GM23248 (cell line): ENCODE measurements around the gene NRN1L. TPM values are rescaled to one million over a fixed set of nuclear protein-coding genes. Genes with fewer than 3 reads are reported as not detected.
A peak's percentile ranks its signal among the peaks of the same experiment; 100 is the strongest.

Source experiments
- DNase-seq: peaks from one replicate; pipeline ENCODE4 v3.0.0-alpha.2; 2015
- H2AFZ ChIP-seq: fragments of 200-600 bp; sonication (generic); 2 replicates; pipeline ENCODE4 v1.6.1; 2016; ENCODE audit warnings: antibody characterized with exemption
- H3F3A ChIP-seq: fragments of 200-600 bp; sonication (generic); 2 replicates; pipeline ENCODE4 v1.6.1; 2016; ENCODE audit warnings: mild to moderate bottlenecking, antibody characterized with exemption, mixed run types; ENCODE audit not compliant: insufficient read depth
- H3K27ac ChIP-seq: fragments of 200-600 bp; sonication (generic); 2 replicates; pipeline ENCODE4 v1.5.1; 2016; ENCODE audit warnings: mild to moderate bottlenecking
- H3K27me3 ChIP-seq: fragments of 200-600 bp; sonication (generic); replicated peaks from 2 replicates; pipeline ENCODE4 v1.6.1; 2016; ENCODE audit warnings: mild to moderate bottlenecking; ENCODE audit not compliant: insufficient read depth
- H3K36me3 ChIP-seq: fragments of 200-600 bp; sonication (generic); 2 replicates; pipeline ENCODE4 v1.6.1; 2016; ENCODE audit warnings: low read depth, mild to moderate bottlenecking
- H3K4me1 ChIP-seq: fragments of 200-600 bp; sonication (generic); 2 replicates; pipeline ENCODE4 v1.6.1; 2016; ENCODE audit warnings: mild to moderate bottlenecking; ENCODE audit not compliant: insufficient read depth
- H3K4me2 ChIP-seq: fragments of 200-600 bp; sonication (generic); one replicate; pipeline ENCODE4 v1.6.1; 2016; ENCODE audit warnings: mild to moderate bottlenecking; ENCODE audit not compliant: unreplicated experiment
- H3K4me3 ChIP-seq: fragments of 200-600 bp; sonication (generic); 2 replicates; pipeline ENCODE4 v1.5.1; 2016; ENCODE audit warnings: mild to moderate bottlenecking
- H3K79me2 ChIP-seq: fragments of 200-600 bp; sonication (generic); 2 replicates; pipeline ENCODE4 v1.6.1; 2016; ENCODE audit warnings: mild to moderate bottlenecking; ENCODE audit not compliant: insufficient read depth
- H3K9ac ChIP-seq: fragments of 200-600 bp; sonication (generic); 2 replicates; pipeline ENCODE4 v1.6.1; 2016; ENCODE audit warnings: mild to moderate bottlenecking
- H3K9me2 ChIP-seq: fragments of 200-600 bp; sonication (generic); 2 replicates; pipeline ENCODE4 v1.6.1; 2016; ENCODE audit warnings: mixed run types, mild to moderate bottlenecking, moderate library complexity; ENCODE audit not compliant: insufficient read depth
- H3K9me3 ChIP-seq: fragments of 200-600 bp; sonication (generic); one replicate; pipeline ENCODE4 v1.6.1; 2017; ENCODE audit warnings: low read depth
- H4K20me1 ChIP-seq: fragments of 200-600 bp; sonication (generic); 2 replicates; pipeline ENCODE4 v1.6.0; 2016; ENCODE audit not compliant: insufficient read depth
- EZH2 ChIP-seq: fragments of 200-600 bp; sonication (generic); IDR thresholded peaks from 2 replicates; pipeline ENCODE4 v1.6.1; 2018; ENCODE audit warnings: antibody characterized with exemption, mild to moderate bottlenecking; ENCODE audit not compliant: insufficient read depth, poor library complexity, severe bottlenecking
- EZH2phosphoT487 ChIP-seq: fragments of 200-600 bp; sonication (generic); IDR thresholded peaks from 2 replicates; pipeline ENCODE4 v1.6.1; 2018; ENCODE audit warnings: antibody characterized with exemption, moderate library complexity, mild to moderate bottlenecking, low read depth; ENCODE audit not compliant: insufficient read depth
- WGBS, 2 experiments: methylation state at CpG; one replicate each; pipeline ENCODE4 v1.1.6; 2015 to 2017; ENCODE audit warnings: low lambda C conversion rate in 2 of 2, low coverage in 1 of 2; ENCODE audit errors: missing lambda C conversion rate in 2 of 2; 5-methylcytosine and 5-hydroxymethylcytosine counted together
- in situ Hi-C: fragments of 300-500 bp; cut with MboI; formaldehyde crosslinking; loops from 2 replicates; pipeline ENCODE4 v1.15.0; 2020
- polyA plus RNA-seq: library from polyadenylated mRNA; unstranded; fragments of >200 nt; fragmentation: Nextera tagmentation; extraction: Ambion mirVana; gene quantifications from 2 replicates; pipeline ENCODE4 v1.2.1, GENCODE V29; 2016
- total RNA-seq: library from RNA; depleted of rRNA; stranded (reverse); fragments of >200 nt; shearing (Covaris generic); gene quantifications from 2 replicates; pipeline ENCODE4 v1.2.3, GENCODE V29; 2014

The NRN1L gene
- total and polyA plus RNA-seq, 2 experiments from 2014 or later: not detected

GRCh38 chr16:67872631-67873434 is 11.9 kb upstream of the NRN1L start, which contains the start of gene EDC4:
Gene EDC4 (plus strand): TSS chr16:67873052. CDS start chr16:67873262, 210 bp downstream.
- peaks cover 60% of the 10 kb centered on the region for H3K79me2 ChIP-seq
- peaks cover 16% of the 10 kb centered on the region; the same call in 1 of the 2 replicates for H3K36me3 ChIP-seq
- H3K9me2 ChIP-seq: no peaks in the 10 kb centered on the region
- H3K9me3 ChIP-seq: no peaks in the 10 kb centered on the region
- H4K20me1 ChIP-seq: no peaks in the 10 kb centered on the region
- no peaks in the 10 kb centered on the region for H3K27me3 ChIP-seq
- in situ Hi-C loops: no loop called here
- TF ChIP-seq EZH2: no peak
- no peak for TF ChIP-seq EZH2phosphoT487
- H3K4me2 ChIP-seq: peak within 1 kb of the TSS; percentile 84
- peak; percentile 91 for DNase-seq
- peak within 1 kb of the TSS; percentile 71 for H3K27ac ChIP-seq
- H3K4me3 ChIP-seq: peak within 1 kb of the TSS; percentile 78
- peak within 1 kb of the TSS; percentile 74 for H2AFZ ChIP-seq
- peaks cover 9% of the 10 kb centered on the region for H3K4me1 ChIP-seq
- 5 to 6% methylated on average over 36 to 42 of the region's 72 CpGs for WGBS, 2 experiments
- H3K9ac ChIP-seq: peak within 1 kb of the TSS; percentile 95
- peaks cover 25% of the 10 kb centered on the region for H3F3A ChIP-seq

GRCh38 chr16:67873435-67874370 is 11.0 kb upstream of the NRN1L start:
- peaks cover 25% of the 10 kb centered on the region for H3F3A ChIP-seq
- H3K79me2 ChIP-seq: peaks cover 54% of the 10 kb centered on the region
- no peak for TF ChIP-seq EZH2
- no peak for TF ChIP-seq EZH2phosphoT487
- peak overlapping the region; percentile 74 for H2AFZ ChIP-seq
- in situ Hi-C loops: no loop called here
- peak overlapping the region; percentile 71 for H3K27ac ChIP-seq
- H3K9ac ChIP-seq: peak overlapping the region; percentile 95
- peak overlapping the region; percentile 84 for H3K4me2 ChIP-seq
- 11% methylated on average over 20 to 23 of the region's 23 CpGs for WGBS, 2 experiments
- H3K4me3 ChIP-seq: peak overlapping the region; percentile 78
- H3K36me3 ChIP-seq: peaks cover 13% of the 10 kb centered on the region; the same call in 1 of the 2 replicates
- peaks cover 9% of the 10 kb centered on the region for H3K4me1 ChIP-seq
- H4K20me1 ChIP-seq: no peaks in the 10 kb centered on the region
- H3K9me3 ChIP-seq: no peaks in the 10 kb centered on the region
- no peaks in the 10 kb centered on the region for H3K9me2 ChIP-seq
- peak; percentile 60 for DNase-seq
- H3K27me3 ChIP-seq: no peaks in the 10 kb centered on the region

- Histone ChIP-seq H3K79me2 (peaks cover 50% of the 10 kb centered on the region), H3F3A (peaks cover 25% of the 10 kb centered on the region), H3K4me1 (peaks cover 9% of the 10 kb centered on the region), H3K36me3 (peaks cover 13% of the 10 kb centered on the region; the same call in 1 of the 2 replicates), H3K27me3 (no peaks in the 10 kb centered on the region), H3K9me2 (no peaks in the 10 kb centered on the region), H3K27ac (peak overlapping the region; percentile 71), H2AFZ (no peak overlapping the region), H3K9me3 (no peaks in the 10 kb centered on the region), H4K20me1 (no peaks in the 10 kb centered on the region), H3K4me3 (peak overlapping the region; percentile 78), H3K9ac (peak overlapping the region; percentile 95), H3K4me2 (peak overlapping the region; percentile 84)
- TF ChIP-seq EZH2: no peak
- no peak for TF ChIP-seq EZH2phosphoT487
- 52 to 53% methylated on average over 3 of the region's 3 CpGs for WGBS, 2 experiments
- DNase-seq: peak; percentile 39
- in situ Hi-C loops: no loop called here
Measured at GRCh38 chr16:67874372-67874771, 10.3 kb upstream of the NRN1L start.

DNA sequence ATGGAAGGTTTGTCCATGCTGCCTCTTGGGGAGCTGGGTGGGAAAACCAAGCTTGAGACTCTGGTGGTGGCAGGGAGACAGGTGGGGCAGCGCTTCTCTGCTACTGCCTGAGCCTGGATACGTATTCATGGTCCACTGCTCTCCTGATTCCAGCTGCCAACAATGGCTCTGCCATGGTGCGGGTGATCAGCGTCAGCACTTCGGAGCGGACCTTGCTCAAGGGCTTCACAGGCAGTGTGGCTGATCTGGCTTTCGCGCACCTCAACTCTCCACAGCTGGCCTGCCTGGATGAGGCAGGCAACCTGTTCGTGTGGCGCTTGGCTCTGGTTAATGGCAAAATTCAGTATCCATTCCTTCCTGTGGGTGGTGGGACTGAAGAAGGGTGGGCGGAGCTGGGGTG is 7.6 kb upstream of the NRN1L start:
- H3K9me3 ChIP-seq: no peaks in the 10 kb centered on the region
- no peaks in the 10 kb centered on the region for H4K20me1 ChIP-seq
- H3K9ac ChIP-seq: no peak overlapping the region
- no peak overlapping the region for H3K4me3 ChIP-seq
- no peak for TF ChIP-seq EZH2
- no peak for TF ChIP-seq EZH2phosphoT487
- in situ Hi-C loops: no loop called here
- peaks cover 7% of the 10 kb centered on the region; the same call in 1 of the 2 replicates for H3K36me3 ChIP-seq
- H3K4me2 ChIP-seq: no peak overlapping the region
- H3K4me1 ChIP-seq: peaks cover 9% of the 10 kb centered on the region
- H3K27ac ChIP-seq: no peak overlapping the region
- H3K9me2 ChIP-seq: no peaks in the 10 kb centered on the region
- H3K79me2 ChIP-seq: peaks cover 50% of the 10 kb centered on the region
- H3F3A ChIP-seq: peaks cover 12% of the 10 kb centered on the region
- WGBS, 2 experiments: 98% methylated on average over 11 of the region's 11 CpGs
- H3K27me3 ChIP-seq: no peaks in the 10 kb centered on the region
- H2AFZ ChIP-seq: no peak overlapping the region
- no peak for DNase-seq
